ENCODE data around the gene DTNB.

GRCh38 chr2:25650256-25650655, 23.1 kb downstream of the DTNB start:
- TF ChIP-seq, protein P1, sequence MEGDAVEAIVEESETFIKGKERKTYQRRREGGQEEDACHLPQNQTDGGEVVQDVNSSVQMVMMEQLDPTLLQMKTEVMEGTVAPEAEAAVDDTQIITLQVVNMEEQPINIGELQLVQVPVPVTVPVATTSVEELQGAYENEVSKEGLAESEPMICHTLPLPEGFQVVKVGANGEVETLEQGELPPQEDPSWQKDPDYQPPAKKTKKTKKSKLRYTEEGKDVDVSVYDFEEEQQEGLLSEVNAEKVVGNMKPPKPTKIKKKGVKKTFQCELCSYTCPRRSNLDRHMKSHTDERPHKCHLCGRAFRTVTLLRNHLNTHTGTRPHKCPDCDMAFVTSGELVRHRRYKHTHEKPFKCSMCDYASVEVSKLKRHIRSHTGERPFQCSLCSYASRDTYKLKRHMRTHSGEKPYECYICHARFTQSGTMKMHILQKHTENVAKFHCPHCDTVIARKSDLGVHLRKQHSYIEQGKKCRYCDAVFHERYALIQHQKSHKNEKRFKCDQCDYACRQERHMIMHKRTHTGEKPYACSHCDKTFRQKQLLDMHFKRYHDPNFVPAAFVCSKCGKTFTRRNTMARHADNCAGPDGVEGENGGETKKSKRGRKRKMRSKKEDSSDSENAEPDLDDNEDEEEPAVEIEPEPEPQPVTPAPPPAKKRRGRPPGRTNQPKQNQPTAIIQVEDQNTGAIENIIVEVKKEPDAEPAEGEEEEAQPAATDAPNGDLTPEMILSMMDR (IDR thresholded peaks at IDR 0.05; ENCODE audit: insufficient read depth, low read length, poor library complexity, severe bottlenecking), result no peak
- no peak for TF ChIP-seq EZH2phosphoT487 (conservative IDR thresholded peaks at IDR 0.05; ENCODE audit: low read length)
